Right atrium auricular region (tissue), 2 donors: ENCODE measurements around the gene SLC5A6. TPM values are rescaled to one million over a fixed set of nuclear protein-coding genes. Genes with fewer than 3 reads are reported as not detected.

Source experiments
- DNase-seq: peaks from one replicate; pipeline ENCODE4 v3.0.0-alpha.2; 2019; ENCODE audit warnings: low spot score
- H3K27ac ChIP-seq, 2 donors: fragments of 200-600 bp; sonication (generic); 1 replicate in 1 of 2; 2 replicates in 1 of 2; pipeline ENCODE4 v1.5.1; 2016 to 2019
- H3K27me3 ChIP-seq, 2 donors: fragments of 200-600 bp; sonication (generic); one replicate each; pipeline versions ENCODE4 v1.5.1 to v1.6.0; 2017 to 2019
- H3K36me3 ChIP-seq: fragments of 200-600 bp; sonication (generic); one replicate; pipeline ENCODE4 v1.5.1; 2016
- H3K4me1 ChIP-seq, 2 donors: fragments of 200-600 bp; sonication (generic); one replicate each; pipeline versions ENCODE4 v1.5.1 to v1.6.0; 2017 to 2019
- H3K4me3 ChIP-seq, 2 donors: fragments of 200-600 bp; sonication (generic); 1 replicate in 1 of 2; 2 replicates in 1 of 2; pipeline ENCODE4 v1.5.1; 2017 to 2019; ENCODE audit warnings: mild to moderate bottlenecking in 1 of 2, moderate library complexity in 1 of 2
- H3K9me3 ChIP-seq, 2 donors: fragments of 200-600 bp; sonication (generic); one replicate each; pipeline ENCODE4 v1.5.1; 2019
- total RNA-seq, 2 donors: library from RNA; depleted of rRNA; stranded (reverse); fragments of >200 nt; gene quantifications; one replicate each; pipeline ENCODE4 v1.1.0, GENCODE V29; 2016
- TF ChIP-seq, protein P1 (sequence below), 2 donors: fragments of 200-600 bp; sonication (generic); IDR thresholded peaks; one replicate each; pipeline ENCODE4 v1.5.1; 2019; ENCODE audit warnings: antibody characterized with exemption in 2 of 2

The SLC5A6 gene
- total RNA-seq, 2 donors from 2014 or later = 9.2 to 14.7 TPM

- H3K27ac ChIP-seq = no peak overlapping the region
- TF ChIP-seq, protein P1, sequence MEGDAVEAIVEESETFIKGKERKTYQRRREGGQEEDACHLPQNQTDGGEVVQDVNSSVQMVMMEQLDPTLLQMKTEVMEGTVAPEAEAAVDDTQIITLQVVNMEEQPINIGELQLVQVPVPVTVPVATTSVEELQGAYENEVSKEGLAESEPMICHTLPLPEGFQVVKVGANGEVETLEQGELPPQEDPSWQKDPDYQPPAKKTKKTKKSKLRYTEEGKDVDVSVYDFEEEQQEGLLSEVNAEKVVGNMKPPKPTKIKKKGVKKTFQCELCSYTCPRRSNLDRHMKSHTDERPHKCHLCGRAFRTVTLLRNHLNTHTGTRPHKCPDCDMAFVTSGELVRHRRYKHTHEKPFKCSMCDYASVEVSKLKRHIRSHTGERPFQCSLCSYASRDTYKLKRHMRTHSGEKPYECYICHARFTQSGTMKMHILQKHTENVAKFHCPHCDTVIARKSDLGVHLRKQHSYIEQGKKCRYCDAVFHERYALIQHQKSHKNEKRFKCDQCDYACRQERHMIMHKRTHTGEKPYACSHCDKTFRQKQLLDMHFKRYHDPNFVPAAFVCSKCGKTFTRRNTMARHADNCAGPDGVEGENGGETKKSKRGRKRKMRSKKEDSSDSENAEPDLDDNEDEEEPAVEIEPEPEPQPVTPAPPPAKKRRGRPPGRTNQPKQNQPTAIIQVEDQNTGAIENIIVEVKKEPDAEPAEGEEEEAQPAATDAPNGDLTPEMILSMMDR (IDR thresholded peaks at IDR 0.05) = no peak
- H3K4me1 ChIP-seq = peaks cover 0 to 19% of the 10 kb centered on the region in 2 donors
- no peaks in the 10 kb centered on the region for H3K27me3 ChIP-seq
- no peaks in the 10 kb centered on the region for H3K9me3 ChIP-seq
- no peak overlapping the region for H3K4me3 ChIP-seq
- peaks cover 58% of the 10 kb centered on the region for H3K36me3 ChIP-seq
- DNase-seq = no peak
Measured at GRCh38 chr2:27241761-27242613, 29.9 kb upstream of the SLC5A6 start.

DNA sequence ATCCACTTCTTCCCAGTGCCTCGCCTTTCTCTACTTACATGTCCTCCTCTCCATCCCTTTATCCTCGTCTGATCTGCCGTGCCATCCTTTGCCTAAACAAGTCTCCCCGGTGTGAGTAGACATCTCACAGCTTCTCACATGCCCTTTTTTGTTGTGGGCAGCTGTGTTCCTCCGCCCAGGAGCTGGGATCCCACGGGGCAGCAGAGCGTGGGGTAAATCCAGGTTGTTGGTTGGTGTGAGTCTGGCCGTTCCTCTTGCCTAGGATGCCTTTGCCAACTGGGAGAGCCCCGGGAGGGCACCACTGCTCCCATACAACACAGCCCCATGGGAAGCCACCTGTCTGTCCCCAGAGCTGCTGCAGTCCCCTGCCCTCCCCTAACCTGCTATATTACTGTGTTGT lies 28.3 kb upstream of the SLC5A6 start:
- Histone ChIP-seq H3K9me3 (no peaks in the 10 kb centered on the region), H3K4me3 (no peak overlapping the region), H3K4me1 (peaks cover 0 to 12% of the 10 kb centered on the region in 2 donors), H3K27me3 (no peaks in the 10 kb centered on the region), H3K27ac (no peak overlapping the region), H3K36me3 (peaks cover 73% of the 10 kb centered on the region)
- TF ChIP-seq, protein P1 (IDR thresholded peaks at IDR 0.05) = no peak
- DNase-seq = no peak

GRCh38 chr2:27238976-27239375 lies 26.9 kb upstream of the SLC5A6 start:
- Histone ChIP-seq H3K27me3 (no peaks in the 10 kb centered on the region), H3K27ac (no peak overlapping the region), H3K36me3 (peaks cover 87% of the 10 kb centered on the region)

GRCh38 chr2:27237341-27237945 lies 25.4 kb upstream of the SLC5A6 start:
- H3K27me3 ChIP-seq = no peaks in the 10 kb centered on the region
- no peak for DNase-seq
- H3K9me3 ChIP-seq = no peaks in the 10 kb centered on the region
- H3K4me3 ChIP-seq = no peak overlapping the region
- H3K27ac ChIP-seq = no peak overlapping the region
- TF ChIP-seq, protein P1 (IDR thresholded peaks at IDR 0.05) = no peak
- H3K4me1 ChIP-seq = no peaks in the 10 kb centered on the region
- peaks cover 97% of the 10 kb centered on the region for H3K36me3 ChIP-seq

More at GRCh38 chr2:27238976-27239375, 26.9 kb upstream of the SLC5A6 start:
- Histone ChIP-seq H3K4me1 (peaks cover 0 to 6% of the 10 kb centered on the region in 2 donors), H3K9me3 (no peaks in the 10 kb centered on the region), H3K4me3 (no peak overlapping the region)
- TF ChIP-seq, protein P1 (IDR thresholded peaks at IDR 0.05) = no peak
- no peak for DNase-seq

- no peak overlapping the region for H3K4me3 ChIP-seq
- no peaks in the 10 kb centered on the region for H3K27me3 ChIP-seq
- TF ChIP-seq, protein P1 (IDR thresholded peaks at IDR 0.05) = no peak
- no peak overlapping the region for H3K27ac ChIP-seq
- peaks cover 98% of the 10 kb centered on the region for H3K36me3 ChIP-seq
- H3K9me3 ChIP-seq = no peaks in the 10 kb centered on the region
- H3K4me1 ChIP-seq = no peaks in the 10 kb centered on the region
- DNase-seq = no peak
Measured at GRCh38 chr2:27236626-27237025, 24.6 kb upstream of the SLC5A6 start.
